ENCODE results near the gene CDC42SE1. TPM values are rescaled to one million over a fixed set of nuclear protein-coding genes. Genes with fewer than 3 reads are reported as not detected.

Gene CDC42SE1
- total and polyA plus RNA-seq, 9 of the 15 experiments (the other 6 are each of a cell fraction or from before 2014, with no cell fraction given): 78.1 to 189 (median 114) TPM

GRCh38 chr1:151059109-151060006 is at the start of gene CDC42SE1 (continued):
- TF ChIP-seq ZNF280A (IDR thresholded peaks at IDR 0.05; ENCODE audit: low read depth, partially characterized antibody) (no peak), RBM14 (IDR thresholded peaks at IDR 0.05; ENCODE audit: borderline replicate concordance, insufficient read depth, low read depth, low read length) (no peak), CSDE1 (IDR thresholded peaks at IDR 0.05) (no peak), TAF1 (IDR thresholded peaks at IDR 0.05; ENCODE audit: control insufficient read depth, extremely low read depth, insufficient read depth, low read length, severe bottlenecking) (peak; percentile 94), MAX (CRISPR knock-in tag; IDR thresholded peaks at IDR 0.05) (peak; percentile 75), YY1 (IDR thresholded peaks at IDR 0.05; ENCODE audit: borderline replicate concordance in 1 of 3, control insufficient read depth in 1 of 3, extremely low read depth in 1 of 3, insufficient read depth in 3 of 3, insufficient read length in 1 of 3, insufficient replicate concordance in 2 of 3, low read depth in 1 of 3, low read length in 2 of 3) (peak in 2 of 3 experiments; percentile 49 to 60), PYGO2 (tag; IDR thresholded peaks at IDR 0.05) (no peak), RBM25 (IDR thresholded peaks at IDR 0.05; ENCODE audit: low read depth, low read length, severe bottlenecking) (no peak), ZNF354B (CRISPR knock-in tag; IDR thresholded peaks at IDR 0.05) (no peak), ZKSCAN3 (CRISPR knock-in tag; IDR thresholded peaks at IDR 0.05) (no peak), NFXL1 (CRISPR knock-in tag; IDR thresholded peaks at IDR 0.05) (no peak), ZNF507 (tag; conservative IDR thresholded peaks at IDR 0.05) (no peak), JUND (IDR thresholded peaks at IDR 0.05; ENCODE audit: borderline replicate concordance, low read depth, low read length) (peak; percentile 82), JUND (tag; IDR thresholded peaks at IDR 0.05; ENCODE audit: borderline replicate concordance, low read depth, low read length) (peak; percentile 44; the same call in 1 of the 3 replicates), EP400 (IDR thresholded peaks at IDR 0.05) (peak; percentile 85), RBM15 (IDR thresholded peaks at IDR 0.05; ENCODE audit: insufficient read depth, low read length) (no peak), FOS (IDR thresholded peaks at IDR 0.05; ENCODE audit: extremely low read depth, insufficient read length) (no peak), RB1 (IDR thresholded peaks at IDR 0.05; ENCODE audit: low read depth) (peak; percentile 93), MXD1 (CRISPR knock-in tag; IDR thresholded peaks at IDR 0.05; ENCODE audit: borderline replicate concordance, poor library complexity, severe bottlenecking) (no peak), CREB1 (IDR thresholded peaks at IDR 0.05) (0 out of 2 replicates have a peak, but pooled peaks have one; percentile 34), CREB1 (CRISPR knock-in tag; IDR thresholded peaks at IDR 0.05) (peak; percentile 56), NFRKB (IDR thresholded peaks at IDR 0.05; ENCODE audit: low read depth) (no peak)
- TF ChIP-seq, protein P1, sequence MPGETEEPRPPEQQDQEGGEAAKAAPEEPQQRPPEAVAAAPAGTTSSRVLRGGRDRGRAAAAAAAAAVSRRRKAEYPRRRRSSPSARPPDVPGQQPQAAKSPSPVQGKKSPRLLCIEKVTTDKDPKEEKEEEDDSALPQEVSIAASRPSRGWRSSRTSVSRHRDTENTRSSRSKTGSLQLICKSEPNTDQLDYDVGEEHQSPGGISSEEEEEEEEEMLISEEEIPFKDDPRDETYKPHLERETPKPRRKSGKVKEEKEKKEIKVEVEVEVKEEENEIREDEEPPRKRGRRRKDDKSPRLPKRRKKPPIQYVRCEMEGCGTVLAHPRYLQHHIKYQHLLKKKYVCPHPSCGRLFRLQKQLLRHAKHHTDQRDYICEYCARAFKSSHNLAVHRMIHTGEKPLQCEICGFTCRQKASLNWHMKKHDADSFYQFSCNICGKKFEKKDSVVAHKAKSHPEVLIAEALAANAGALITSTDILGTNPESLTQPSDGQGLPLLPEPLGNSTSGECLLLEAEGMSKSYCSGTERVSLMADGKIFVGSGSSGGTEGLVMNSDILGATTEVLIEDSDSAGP (CRISPR knock-in tag; IDR thresholded peaks at IDR 0.05): no peak

Data from K562 (cell line).